ENCODE results near the gene KNL1.
"Not testable (repeated sequence)": the region's sequence is repeated elsewhere in the genome, so short reads cannot be mapped to it uniquely, and the experiment has no call there.

Gene KNL1

GRCh38 chr15:40593588-40594428 is at the start of gene KNL1:
KNL1 (plus strand) TSS chr15:40594249; CDS start chr15:40602932, 8,683 bp downstream.
- DNase-seq, result peak; percentile 87

- no peak for DNase-seq
Observed at GRCh38 chr15:40545457-40545856, 48.6 kb upstream of the KNL1 start.

- DNase-seq, result no peak
Observed at GRCh38 chr15:40548610-40549009, 45.4 kb upstream of the KNL1 start.

- no peak for DNase-seq
Observed at GRCh38 chr15:40549894-40550293, 44.2 kb upstream of the KNL1 start.

- no peak for DNase-seq
Observed at GRCh38 chr15:40550341-40551037, 43.6 kb upstream of the KNL1 start.

GRCh38 chr15:40554161-40554525 is 39.9 kb upstream of the KNL1 start:
- DNase-seq, result no peak

- DNase-seq, result no peak
Observed at GRCh38 chr15:40555876-40556275, 38.2 kb upstream of the KNL1 start.

- DNase-seq, result no peak
Observed at GRCh38 chr15:40558952-40559742, 34.9 kb upstream of the KNL1 start.

- DNase-seq, result no peak
Observed at GRCh38 chr15:40562691-40563090, 31.4 kb upstream of the KNL1 start.

GRCh38 chr15:40563426-40563825 is 30.6 kb upstream of the KNL1 start:
- DNase-seq, result no peak

GRCh38 chr15:40564591-40565332 is 29.3 kb upstream of the KNL1 start, which contains the start of gene CCDC32:
CCDC32 (minus strand) TSS chr15:40565042; CDS start chr15:40563015, 2,027 bp downstream.
- peak; percentile 94 for DNase-seq

GRCh38 chr15:40565333-40566238 is 28.5 kb upstream of the KNL1 start:
- no peak for DNase-seq

GRCh38 chr15:40567111-40567510 is 26.9 kb upstream of the KNL1 start:
- DNase-seq, result no peak

GRCh38 chr15:40569129-40569953 is 24.7 kb upstream of the KNL1 start, which contains the start of gene RPUSD2:
RPUSD2 (plus strand) TSS chr15:40569299; CDS start chr15:40569338, 39 bp downstream.
- DNase-seq, result peak; percentile 91

- DNase-seq, result no peak
Observed at GRCh38 chr15:40575113-40575512, 18.9 kb upstream of the KNL1 start.

- not testable (repeated sequence) for DNase-seq
Observed at GRCh38 chr15:40576914-40577313, 17.1 kb upstream of the KNL1 start.

GRCh38 chr15:40578892-40579291 is 15.2 kb upstream of the KNL1 start:
- no peak for DNase-seq

- not testable (repeated sequence) for DNase-seq
Observed at GRCh38 chr15:40581796-40582195, 12.3 kb upstream of the KNL1 start.

GRCh38 chr15:40582726-40583246 is 11.3 kb upstream of the KNL1 start:
- no peak for DNase-seq

GRCh38 chr15:40584191-40584590 is 9.9 kb upstream of the KNL1 start:
- no peak for DNase-seq

Data from CD4-positive, alpha-beta T cell treated with Interleukin-6 for 4 hours (primary cell).